Naive thymus-derived CD4-positive, alpha-beta T cell (primary cell): ENCODE data around the gene DNAJB14. TPM values are rescaled to one million over a fixed set of nuclear protein-coding genes. Genes with fewer than 3 reads are reported as not detected.

Experiments used
- polyA plus RNA-seq, 2 donors: library from polyadenylated mRNA; unstranded; fragments of 300-500 nt; fragmentation: Illumina TruSeq; gene quantifications; one replicate each; pipeline ENCODE4 v1.2.3, GENCODE V29; 2021
- total RNA-seq, 6 experiments: library from RNA in 5 of 6; stranded (reverse) in 5 of 6; gene quantifications; 1 replicate in 5 of 6; 2 replicates in 1 of 6; pipeline ENCODE4 v1.2.3 and lab custom pipeline; 2021 to 2026

DNAJB14 gene
- total and polyA plus RNA-seq, 7 experiments from 2014 or later = 49.7 to 80.5 (median 54.2) TPM

Other genes starting within 250 kb of the DNAJB14 start
- 10 to 100 TPM; 10.9 to 49.6 (median 20.7) TPM for gene DAPP1, start 129.8 kb downstream of the DNAJB14 start, total RNA-seq
- 10 to 100 TPM; 17.7 to 23.2 TPM for gene DAPP1, start 129.8 kb downstream of the DNAJB14 start, polyA plus RNA-seq
- 10 to 100 TPM; 20.1 to 32.6 (median 27.4) TPM for gene LAMTOR3, start 52.2 kb downstream of the DNAJB14 start, total RNA-seq
- gene LAMTOR3, start 52.2 kb downstream of the DNAJB14 start, polyA plus RNA-seq = 10 to 100 TPM; 36.5 to 37.0 TPM
- gene H2AZ1, start 3.7 kb upstream of the DNAJB14 start, total RNA-seq = 100 to 1,000 TPM in 3 of 5 experiments, 10 to 100 TPM in 2; 82.2 to 407 (median 123) TPM
- 100 to 1,000 TPM; 381 to 414 TPM for gene H2AZ1, start 3.7 kb upstream of the DNAJB14 start, polyA plus RNA-seq
- gene DDIT4L, start 243.8 kb upstream of the DNAJB14 start, total RNA-seq = 1 to 10 TPM in 1 of 5 experiments, not detected in 4; 1.2 TPM
- gene DDIT4L, start 243.8 kb upstream of the DNAJB14 start, polyA plus RNA-seq = not detected